Measurements from ENCODE around the gene CSRP1. TPM values are rescaled to one million over a fixed set of nuclear protein-coding genes. Genes with fewer than 3 reads are reported as not detected.

CSRP1 gene
- total RNA-seq, 1 donor from 2014 or later: 317 TPM

DNA sequence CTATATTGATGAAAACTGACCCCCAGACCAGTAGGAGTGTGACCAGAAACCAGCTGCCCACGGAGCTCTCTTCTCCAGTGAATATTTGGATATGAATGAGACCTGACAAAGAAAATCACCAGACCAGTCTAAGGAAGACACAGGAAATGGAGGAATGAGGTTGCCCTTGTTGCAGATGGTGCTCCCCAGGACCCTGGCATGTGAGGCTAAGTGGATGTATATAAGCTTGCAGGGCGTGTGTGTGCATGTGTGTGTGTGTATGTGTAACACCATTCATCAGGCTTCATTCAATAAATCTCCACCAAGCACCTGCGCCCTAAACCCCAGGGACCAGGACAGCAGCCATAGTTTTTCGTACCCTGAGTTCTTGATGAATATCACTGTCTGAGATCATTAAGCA, 52.3 kb downstream of the CSRP1 start:
- Histone ChIP-seq H3K4me1 (ENCODE audit: insufficient read depth, low read length) (peaks cover 63% of the 10 kb centered on the region), H4K20me1 (ENCODE audit: insufficient read depth, low read length) (no peaks in the 10 kb centered on the region), H3K36me3 (ENCODE audit: insufficient read depth, low read length) (no peaks in the 10 kb centered on the region), H3K27ac (ENCODE audit: low read depth, low read length) (peak overlapping the region; percentile 59), H3K27me3 (ENCODE audit: insufficient read depth, low read length) (no peaks in the 10 kb centered on the region), H3K4me3 (ENCODE audit: insufficient read depth, low read depth, low read length) (no peak overlapping the region), H3K4me2 (ENCODE audit: low read length) (peak overlapping the region; percentile 39), H3K9ac (ENCODE audit: low read length) (peak overlapping the region; percentile 30), H2AFZ (ENCODE audit: low read depth, low read length) (no peak overlapping the region), H3K9me3 (ENCODE audit: insufficient read depth, low read depth, low read length) (no peaks in the 10 kb centered on the region), H3K79me2 (ENCODE audit: insufficient read depth, low read length) (no peaks in the 10 kb centered on the region)
- Mint-ChIP-seq H3K36me3 (ENCODE audit: low read depth, unreplicated experiment) (peaks cover 2% of the 10 kb centered on the region), H3K27me3 (ENCODE audit: low read depth, unreplicated experiment) (no peaks in the 10 kb centered on the region), H3K4me3 (ENCODE audit: unreplicated experiment) (peak overlapping the region; percentile 11), H3K9me3 (ENCODE audit: unreplicated experiment) (peaks cover 1% of the 10 kb centered on the region), H3K27ac (ENCODE audit: unreplicated experiment) (no peak overlapping the region), H3K4me1 (ENCODE audit: low read depth, unreplicated experiment) (peaks cover 60% of the 10 kb centered on the region)
- FAIRE-seq: no peak
- TF ChIP-seq EZH2 (IDR thresholded peaks at IDR 0.05; ENCODE audit: insufficient read depth, low read length) (no peak), CTCF (IDR thresholded peaks at IDR 0.05; ENCODE audit: insufficient read depth, low read depth, low read length) (no peak)
- no peak for DNase-seq (ENCODE audit: low read depth)

- no peaks in the 10 kb centered on the region for H3K79me2 ChIP-seq (ENCODE audit: insufficient read depth, low read length)
- H3K9me3 Mint-ChIP-seq (ENCODE audit: unreplicated experiment): peaks cover 1% of the 10 kb centered on the region
- H3K27ac Mint-ChIP-seq (ENCODE audit: unreplicated experiment): no peak overlapping the region
- DNase-seq (ENCODE audit: low read depth): no peak
- H3K9me3 ChIP-seq (ENCODE audit: insufficient read depth, low read depth, low read length): no peaks in the 10 kb centered on the region
- no peak overlapping the region for H2AFZ ChIP-seq (ENCODE audit: low read depth, low read length)
- no peak overlapping the region for H3K4me3 Mint-ChIP-seq (ENCODE audit: unreplicated experiment)
- H3K4me3 ChIP-seq (ENCODE audit: insufficient read depth, low read depth, low read length): no peak overlapping the region
- no peak for FAIRE-seq
- no peaks in the 10 kb centered on the region for H3K36me3 ChIP-seq (ENCODE audit: insufficient read depth, low read length)
- peaks cover 2% of the 10 kb centered on the region for H3K36me3 Mint-ChIP-seq (ENCODE audit: low read depth, unreplicated experiment)
- H3K9ac ChIP-seq (ENCODE audit: low read length): no peak overlapping the region
- H3K4me1 Mint-ChIP-seq (ENCODE audit: low read depth, unreplicated experiment): peaks cover 68% of the 10 kb centered on the region
- H3K27me3 Mint-ChIP-seq (ENCODE audit: low read depth, unreplicated experiment): no peaks in the 10 kb centered on the region
- TF ChIP-seq CTCF (IDR thresholded peaks at IDR 0.05; ENCODE audit: insufficient read depth, low read depth, low read length): no peak
- no peak for TF ChIP-seq EZH2 (IDR thresholded peaks at IDR 0.05; ENCODE audit: insufficient read depth, low read length)
- H3K4me1 ChIP-seq (ENCODE audit: insufficient read depth, low read length): peaks cover 70% of the 10 kb centered on the region
- H4K20me1 ChIP-seq (ENCODE audit: insufficient read depth, low read length): no peaks in the 10 kb centered on the region
- no peak overlapping the region for H3K4me2 ChIP-seq (ENCODE audit: low read length)
- no peak overlapping the region for H3K27ac ChIP-seq (ENCODE audit: low read depth, low read length)
- no peaks in the 10 kb centered on the region for H3K27me3 ChIP-seq (ENCODE audit: insufficient read depth, low read length)
These were observed 54.1 kb downstream of the CSRP1 start for GRCh38 chr1:201452866-201453265.

- peaks cover 51% of the 10 kb centered on the region for H3K4me1 ChIP-seq (ENCODE audit: insufficient read depth, low read length)
- peak overlapping the region; percentile 62 for H3K27ac ChIP-seq (ENCODE audit: low read depth, low read length)
- H3K9me3 ChIP-seq (ENCODE audit: insufficient read depth, low read depth, low read length): no peaks in the 10 kb centered on the region
- peak overlapping the region; percentile 61 for H3K9ac ChIP-seq (ENCODE audit: low read length)
- Mint-ChIP-seq H3K27ac (ENCODE audit: unreplicated experiment) (peak overlapping the region; percentile 72), H3K27me3 (ENCODE audit: low read depth, unreplicated experiment) (no peaks in the 10 kb centered on the region), H3K36me3 (ENCODE audit: low read depth, unreplicated experiment) (peaks cover 2% of the 10 kb centered on the region), H3K4me1 (ENCODE audit: low read depth, unreplicated experiment) (peaks cover 59% of the 10 kb centered on the region), H3K9me3 (ENCODE audit: unreplicated experiment) (peaks cover 1% of the 10 kb centered on the region), H3K4me3 (ENCODE audit: unreplicated experiment) (no peak overlapping the region)
- H2AFZ ChIP-seq (ENCODE audit: low read depth, low read length): peak overlapping the region; percentile 48
- H3K27me3 ChIP-seq (ENCODE audit: insufficient read depth, low read length): no peaks in the 10 kb centered on the region
- TF ChIP-seq EZH2 (IDR thresholded peaks at IDR 0.05; ENCODE audit: insufficient read depth, low read length) (no peak), CTCF (IDR thresholded peaks at IDR 0.05; ENCODE audit: insufficient read depth, low read depth, low read length) (no peak)
- H4K20me1 ChIP-seq (ENCODE audit: insufficient read depth, low read length): no peaks in the 10 kb centered on the region
- H3K36me3 ChIP-seq (ENCODE audit: insufficient read depth, low read length): no peaks in the 10 kb centered on the region
- no peaks in the 10 kb centered on the region for H3K79me2 ChIP-seq (ENCODE audit: insufficient read depth, low read length)
- DNase-seq (ENCODE audit: low read depth) (peak; percentile 83), FAIRE-seq (no peak)
- H3K4me2 ChIP-seq (ENCODE audit: low read length): peak overlapping the region; percentile 61
- no peak overlapping the region for H3K4me3 ChIP-seq (ENCODE audit: insufficient read depth, low read depth, low read length)
These were observed 56.1 kb downstream of the CSRP1 start for GRCh38 chr1:201450721-201451291.

Measured in astrocyte (in vitro differentiated cells and primary cell).